BJ (cell line): Measurements from ENCODE around the gene CAMK2B. TPM values are rescaled to one million over a fixed set of nuclear protein-coding genes. Genes with fewer than 3 reads are reported as not detected.

Experiments used
- CTCF ChIA-PET: fragments of 350-600 bp; formaldehyde crosslinking; extraction: SDS; loops from one replicate; lab custom pipeline; 2021; ENCODE audit warnings: antibody characterized with exemption, inconsistent platforms; lab: Yijun Ruan, JAX
- POLR2A ChIA-PET: fragments of 300-600 bp; sonication (Branson Sonifier 250); formaldehyde crosslinking; extraction: SDS; loops from one replicate; lab custom pipeline; 2021; ENCODE audit warnings: antibody characterized with exemption; lab: Charles Lee
- DNase-seq: peaks from one replicate; pipeline ENCODE4 v3.0.0-alpha.2; 2011; ENCODE audit warnings: low read depth
- H3K27me3 ChIP-seq: 2 replicates; pipeline ENCODE4 v1.6.0; 2011; ENCODE audit warnings: low read length; ENCODE audit not compliant: control insufficient read depth, insufficient read depth
- H3K36me3 ChIP-seq: 2 replicates; pipeline ENCODE4 v1.5.1; 2011; ENCODE audit warnings: low read length; ENCODE audit not compliant: control insufficient read depth, insufficient read depth
- H3K4me3 ChIP-seq: 2 replicates; pipeline ENCODE4 v1.5.1; 2011; ENCODE audit warnings: low read depth, mild to moderate bottlenecking, control low read depth, low read length
- polyA plus RNA-seq: library from polyadenylated mRNA; depleted of rRNA; stranded (reverse); fragments of >200 nt; gene quantifications from 2 replicates; pipeline ENCODE4 v1.2.3, GENCODE V29; 2011
- TF ChIP-seq, protein P1 (sequence below): IDR thresholded peaks from 2 replicates; pipeline ENCODE4 v1.5.1; 2011; ENCODE audit warnings: low read depth, mild to moderate bottlenecking, control low read depth, inconsistent platforms, low read length, moderate library complexity; ENCODE audit not compliant: insufficient read depth

The CAMK2B gene
- polyA plus RNA-seq, 1 experiment: 0.10 TPM

DNA sequence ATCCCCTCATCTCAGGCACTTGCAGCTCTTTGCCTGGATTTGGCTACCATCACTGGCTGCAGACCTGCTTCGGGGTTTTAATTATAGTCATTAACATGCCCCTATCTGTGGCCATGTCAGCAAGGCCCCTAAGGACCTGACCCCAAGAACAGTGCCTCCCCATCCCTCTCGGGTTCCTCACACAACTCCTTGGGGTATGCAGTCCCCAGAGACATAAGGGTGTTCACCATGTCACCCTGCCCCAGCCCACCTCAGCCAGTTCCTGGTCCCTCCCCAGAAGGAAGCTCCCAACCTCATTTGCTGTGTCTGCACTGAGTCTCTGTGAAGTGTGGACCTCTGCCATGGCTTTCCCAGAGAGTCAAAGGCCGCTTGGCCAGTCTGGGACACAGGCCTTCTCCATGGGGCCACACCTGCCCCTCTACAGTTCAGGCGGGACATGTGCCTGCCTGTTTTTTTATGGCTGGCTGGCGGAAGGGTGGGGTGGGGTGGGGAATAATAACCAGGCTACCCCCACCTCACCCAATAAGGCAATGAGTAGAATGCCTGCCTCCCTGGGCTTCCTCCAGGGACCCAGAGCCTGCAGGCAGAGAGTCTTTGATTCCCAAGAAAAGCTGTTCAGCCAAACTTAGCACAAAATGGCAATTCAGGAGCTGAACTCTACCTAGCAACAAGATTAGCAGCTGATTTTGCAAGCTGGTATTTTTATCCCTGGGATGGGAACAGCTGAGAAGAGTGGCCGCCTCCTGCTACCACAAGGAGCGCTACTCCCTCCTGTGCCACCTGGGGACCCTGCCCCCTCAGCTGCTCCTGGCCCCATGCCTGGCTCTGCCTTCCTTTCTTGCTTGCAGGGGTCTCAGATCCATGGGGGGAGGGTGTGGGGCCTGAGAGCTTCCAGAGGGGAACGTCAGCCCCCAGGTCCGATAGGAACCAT, 23.7 kb upstream of the CAMK2B start:
- no peak overlapping the region for H3K4me3 ChIP-seq
- no peak for DNase-seq
- ChIA-PET CTCF (interaction anchor here (0.7 to 5.6 kb wide), 16 partner anchors 10 to 219 kb away, joined by 3 to 62 read pairs (median 7); partner anchors contain the start of gene NUDCD3), POLR2A (no interaction called here)
- TF ChIP-seq, protein P1, sequence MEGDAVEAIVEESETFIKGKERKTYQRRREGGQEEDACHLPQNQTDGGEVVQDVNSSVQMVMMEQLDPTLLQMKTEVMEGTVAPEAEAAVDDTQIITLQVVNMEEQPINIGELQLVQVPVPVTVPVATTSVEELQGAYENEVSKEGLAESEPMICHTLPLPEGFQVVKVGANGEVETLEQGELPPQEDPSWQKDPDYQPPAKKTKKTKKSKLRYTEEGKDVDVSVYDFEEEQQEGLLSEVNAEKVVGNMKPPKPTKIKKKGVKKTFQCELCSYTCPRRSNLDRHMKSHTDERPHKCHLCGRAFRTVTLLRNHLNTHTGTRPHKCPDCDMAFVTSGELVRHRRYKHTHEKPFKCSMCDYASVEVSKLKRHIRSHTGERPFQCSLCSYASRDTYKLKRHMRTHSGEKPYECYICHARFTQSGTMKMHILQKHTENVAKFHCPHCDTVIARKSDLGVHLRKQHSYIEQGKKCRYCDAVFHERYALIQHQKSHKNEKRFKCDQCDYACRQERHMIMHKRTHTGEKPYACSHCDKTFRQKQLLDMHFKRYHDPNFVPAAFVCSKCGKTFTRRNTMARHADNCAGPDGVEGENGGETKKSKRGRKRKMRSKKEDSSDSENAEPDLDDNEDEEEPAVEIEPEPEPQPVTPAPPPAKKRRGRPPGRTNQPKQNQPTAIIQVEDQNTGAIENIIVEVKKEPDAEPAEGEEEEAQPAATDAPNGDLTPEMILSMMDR: no peak
- peaks cover 3% of the 10 kb centered on the region for H3K27me3 ChIP-seq
- H3K36me3 ChIP-seq: no peaks in the 10 kb centered on the region

DNA sequence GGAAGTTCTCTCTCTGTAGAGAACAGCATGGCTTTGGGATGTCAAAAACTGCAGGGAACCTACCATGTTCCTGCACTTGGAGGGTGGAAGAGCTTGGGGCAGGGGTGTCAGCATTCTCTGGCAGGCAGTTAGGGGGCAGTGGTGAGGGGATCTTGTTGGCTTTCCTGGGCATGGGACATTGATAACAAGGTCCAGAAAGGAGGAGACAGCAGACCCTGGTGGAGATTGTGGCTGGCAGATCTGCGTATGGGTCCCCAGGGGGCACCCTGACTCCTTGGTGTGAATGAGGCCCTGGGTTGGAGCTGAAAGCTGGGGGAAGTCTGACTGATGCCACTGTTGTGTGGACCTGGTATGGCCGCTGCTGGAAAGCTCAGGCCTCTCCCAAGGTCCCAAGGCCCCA, 22.9 kb upstream of the CAMK2B start:
- Histone ChIP-seq H3K4me3 (no peak overlapping the region), H3K27me3 (peaks cover 3% of the 10 kb centered on the region), H3K36me3 (no peaks in the 10 kb centered on the region)
- POLR2A ChIA-PET: no interaction called here
- DNase-seq: no peak
- CTCF ChIA-PET: interaction anchor here (0.6 to 5.6 kb wide), 22 partner anchors 9 to 220 kb away, joined by 3 to 62 read pairs (median 4); partner anchors contain the start of gene NUDCD3
- TF ChIP-seq, protein P1: peak; percentile 68

DNA sequence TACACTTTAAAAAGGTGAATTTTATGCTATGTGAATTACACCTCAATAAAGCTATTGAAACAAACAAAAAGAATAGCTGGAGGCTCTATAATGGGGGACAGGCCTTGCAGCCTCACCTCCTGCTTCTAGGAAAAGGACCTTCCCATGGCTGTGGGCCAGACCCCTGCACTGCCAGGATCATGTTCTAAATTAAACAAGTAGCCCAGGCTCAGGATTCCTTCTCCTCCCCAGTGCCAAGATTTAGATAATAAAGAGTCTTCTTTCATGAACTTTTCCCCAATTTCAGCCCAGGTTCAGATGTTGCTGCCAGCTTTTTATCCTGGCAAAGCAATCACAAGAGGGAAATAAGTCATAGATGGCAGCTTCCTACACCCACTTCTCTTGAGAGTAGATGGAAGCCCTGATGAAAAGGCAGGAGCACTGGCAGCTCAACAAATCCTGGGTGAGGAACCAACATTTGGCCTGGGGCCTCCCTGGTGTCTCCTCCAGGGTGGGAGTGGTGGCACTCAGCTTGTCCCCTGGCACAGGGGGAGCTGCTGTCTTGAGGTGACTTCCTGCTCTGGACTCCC, 22.2 kb upstream of the CAMK2B start:
- TF ChIP-seq, protein P1: no peak
- Histone ChIP-seq H3K27me3 (peaks cover 3% of the 10 kb centered on the region), H3K36me3 (no peaks in the 10 kb centered on the region), H3K4me3 (no peak overlapping the region)
- CTCF ChIA-PET: interaction anchor here (0.6 to 5.6 kb wide), 19 partner anchors 9 to 225 kb away, joined by 3 to 62 read pairs (median 5); partner anchors contain the start of gene NUDCD3
- POLR2A ChIA-PET: no interaction called here
- no peak for DNase-seq

DNA sequence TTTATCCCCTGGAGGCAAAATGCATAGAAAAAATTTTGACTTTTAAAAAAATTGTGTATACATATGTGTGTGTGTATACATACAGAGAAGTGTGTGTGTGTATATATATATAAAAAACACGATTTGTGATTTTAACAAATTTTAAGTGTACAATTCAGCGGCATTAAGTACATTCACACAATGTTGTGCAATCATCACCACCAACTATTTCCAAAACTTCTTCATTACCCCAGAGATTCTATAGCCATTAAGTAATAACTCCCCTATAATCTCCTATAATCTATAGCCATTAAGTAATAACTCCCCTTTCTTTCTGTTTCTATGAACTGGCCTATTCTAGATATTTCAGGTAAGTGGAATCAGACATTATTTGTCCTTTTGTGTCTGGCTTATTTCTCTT, 20.7 kb upstream of the CAMK2B start:
- Histone ChIP-seq H3K36me3 (no peaks in the 10 kb centered on the region), H3K4me3 (no peak overlapping the region), H3K27me3 (peaks cover 3% of the 10 kb centered on the region)
- no peak for DNase-seq
- ChIA-PET CTCF (interaction anchor here (1.0 to 5.6 kb wide), 3 partner anchors 105 to 217 kb away, joined by 4 to 62 read pairs (median 15); no protein-coding TSS in a partner anchor), POLR2A (no interaction called here)
- TF ChIP-seq, protein P1: no peak

DNA sequence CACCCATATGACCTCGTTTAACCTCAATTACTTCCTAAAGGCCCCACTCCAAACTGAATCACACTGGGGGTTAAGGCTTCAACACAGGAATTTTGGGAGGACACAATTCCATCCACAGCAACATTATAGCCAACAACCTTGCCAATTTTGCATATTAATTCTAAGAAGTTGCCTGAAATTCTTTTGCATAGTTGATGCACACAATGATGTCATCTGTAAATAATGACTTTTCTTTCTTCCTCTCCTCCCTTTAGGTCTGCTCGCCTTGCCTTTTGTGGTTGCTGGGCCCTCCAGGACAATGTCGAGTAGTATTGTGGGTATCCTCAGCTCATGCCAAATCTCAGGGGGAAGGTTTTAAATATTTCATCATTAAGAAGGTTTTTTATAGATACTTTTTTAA, 16.0 kb upstream of the CAMK2B start:
- DNase-seq: no peak
- H3K4me3 ChIP-seq: no peak overlapping the region
- TF ChIP-seq, protein P1: no peak
- H3K27me3 ChIP-seq: peaks cover 9% of the 10 kb centered on the region
- H3K36me3 ChIP-seq: no peaks in the 10 kb centered on the region
- ChIA-PET POLR2A (no interaction called here), CTCF (no interaction called here)
